ENCODE results near the gene CAMSAP1.

CAMSAP1 gene

GRCh38 chr9:135847833-135848232, 59.5 kb downstream of the CAMSAP1 start:
- Histone ChIP-seq H4K20me1 (ENCODE audit: insufficient read depth, low read length) (no peaks in the 10 kb centered on the region), H3K9ac (ENCODE audit: low read length) (no peak overlapping the region), H3K4me2 (ENCODE audit: low read length) (no peak overlapping the region), H3K4me3 (ENCODE audit: low read depth, low read length, poor library complexity, severe bottlenecking) (no peak overlapping the region), H2AFZ (ENCODE audit: low read length) (no peak overlapping the region), H3K4me1 (ENCODE audit: insufficient read depth, low read length, severe bottlenecking) (peaks cover 24% of the 10 kb centered on the region), H3K36me3 (ENCODE audit: insufficient read depth, low read length) (peaks cover 5% of the 10 kb centered on the region), H3K9me3 (ENCODE audit: low read length) (no peaks in the 10 kb centered on the region), H3K27ac (ENCODE audit: low read depth, low read length, poor library complexity, severe bottlenecking) (peak overlapping the region; percentile 89), H3F3A (ENCODE audit: insufficient read depth, low read length) (no peaks in the 10 kb centered on the region), H3K27me3 (ENCODE audit: insufficient read depth, low read length) (no peaks in the 10 kb centered on the region), H3K9me2 (ENCODE audit: low read depth, low read length) (no peaks in the 10 kb centered on the region), H3K79me2 (ENCODE audit: insufficient read depth, low read length) (no peaks in the 10 kb centered on the region)
- TF ChIP-seq EZH2 (IDR thresholded peaks at IDR 0.05; ENCODE audit: borderline replicate concordance, low read length) (no peak), CTCF (IDR thresholded peaks at IDR 0.05; ENCODE audit: low read length) (no peak)

GRCh38 chr9:135840539-135840938, 66.8 kb downstream of the CAMSAP1 start:
- no peaks in the 10 kb centered on the region for H3K9me2 ChIP-seq (ENCODE audit: low read depth, low read length)
- no peaks in the 10 kb centered on the region for H3K27me3 ChIP-seq (ENCODE audit: insufficient read depth, low read length)
- H4K20me1 ChIP-seq (ENCODE audit: insufficient read depth, low read length): no peaks in the 10 kb centered on the region
- H3K79me2 ChIP-seq (ENCODE audit: insufficient read depth, low read length): no peaks in the 10 kb centered on the region
- TF ChIP-seq CTCF (IDR thresholded peaks at IDR 0.05; ENCODE audit: low read length) (no peak), EZH2 (IDR thresholded peaks at IDR 0.05; ENCODE audit: borderline replicate concordance, low read length) (no peak)
- no peak overlapping the region for H3K4me2 ChIP-seq (ENCODE audit: low read length)
- H2AFZ ChIP-seq (ENCODE audit: low read length): no peak overlapping the region
- H3K36me3 ChIP-seq (ENCODE audit: insufficient read depth, low read length): no peaks in the 10 kb centered on the region; the same call in 1 of the 2 replicates
- H3K4me1 ChIP-seq (ENCODE audit: insufficient read depth, low read length, severe bottlenecking): no peaks in the 10 kb centered on the region
- H3K4me3 ChIP-seq (ENCODE audit: low read depth, low read length, poor library complexity, severe bottlenecking): no peak overlapping the region
- no peak overlapping the region for H3K27ac ChIP-seq (ENCODE audit: low read depth, low read length, poor library complexity, severe bottlenecking)
- H3F3A ChIP-seq (ENCODE audit: insufficient read depth, low read length): no peaks in the 10 kb centered on the region
- H3K9me3 ChIP-seq (ENCODE audit: low read length): no peaks in the 10 kb centered on the region
- H3K9ac ChIP-seq (ENCODE audit: low read length): no peak overlapping the region

- Histone ChIP-seq H3K4me1 (ENCODE audit: insufficient read depth, low read length, severe bottlenecking) (no peaks in the 10 kb centered on the region), H3K36me3 (ENCODE audit: insufficient read depth, low read length) (no peaks in the 10 kb centered on the region; the same call in 1 of the 2 replicates), H4K20me1 (ENCODE audit: insufficient read depth, low read length) (no peaks in the 10 kb centered on the region), H3K9me2 (ENCODE audit: low read depth, low read length) (no peaks in the 10 kb centered on the region), H3K4me2 (ENCODE audit: low read length) (no peak overlapping the region), H3K4me3 (ENCODE audit: low read depth, low read length, poor library complexity, severe bottlenecking) (no peak overlapping the region), H3K27me3 (ENCODE audit: insufficient read depth, low read length) (no peaks in the 10 kb centered on the region), H3K9ac (ENCODE audit: low read length) (no peak overlapping the region), H3K27ac (ENCODE audit: low read depth, low read length, poor library complexity, severe bottlenecking) (no peak overlapping the region), H3F3A (ENCODE audit: insufficient read depth, low read length) (no peaks in the 10 kb centered on the region), H3K79me2 (ENCODE audit: insufficient read depth, low read length) (no peaks in the 10 kb centered on the region), H2AFZ (ENCODE audit: low read length) (no peak overlapping the region), H3K9me3 (ENCODE audit: low read length) (no peaks in the 10 kb centered on the region)
- TF ChIP-seq EZH2 (IDR thresholded peaks at IDR 0.05; ENCODE audit: borderline replicate concordance, low read length) (no peak), CTCF (IDR thresholded peaks at IDR 0.05; ENCODE audit: low read length) (no peak)
Measured at GRCh38 chr9:135840107-135840506, 67.2 kb downstream of the CAMSAP1 start.
